GM19438 (cell line): ENCODE data around the gene PDIA5.
"Not testable (repeated sequence)": the region's sequence is repeated elsewhere in the genome, so short reads cannot be mapped to it uniquely, and the experiment has no call there.

Experiments
- ATAC-seq: cut with Tn5 transposase; IDR thresholded peaks from one replicate; pipeline ENCODE4 v1.9.1; 2021; ENCODE audit warnings: low read depth; ENCODE audit not compliant: unreplicated experiment

The PDIA5 gene

DNA sequence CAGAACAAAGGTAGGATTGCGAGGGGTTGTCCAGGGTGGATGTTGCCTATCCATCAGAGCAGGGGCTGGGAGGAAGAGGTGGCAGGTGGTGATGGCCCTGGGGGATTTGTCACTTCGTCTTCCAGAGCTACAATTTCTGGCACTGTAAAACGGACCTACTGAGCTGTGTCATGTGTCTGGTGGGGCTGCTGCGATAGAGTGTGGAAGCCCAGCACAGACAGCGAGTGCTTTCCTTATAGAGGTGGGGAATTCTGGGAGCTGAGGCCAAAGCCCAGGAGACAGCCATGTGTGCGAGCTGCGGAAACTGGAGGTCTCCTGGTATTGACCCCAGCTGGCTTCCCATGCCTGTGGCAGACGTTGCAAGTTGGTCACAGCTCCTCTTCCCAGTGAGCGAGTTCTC lies 73.7 kb downstream of the PDIA5 start:
- ATAC-seq, result no peak

DNA sequence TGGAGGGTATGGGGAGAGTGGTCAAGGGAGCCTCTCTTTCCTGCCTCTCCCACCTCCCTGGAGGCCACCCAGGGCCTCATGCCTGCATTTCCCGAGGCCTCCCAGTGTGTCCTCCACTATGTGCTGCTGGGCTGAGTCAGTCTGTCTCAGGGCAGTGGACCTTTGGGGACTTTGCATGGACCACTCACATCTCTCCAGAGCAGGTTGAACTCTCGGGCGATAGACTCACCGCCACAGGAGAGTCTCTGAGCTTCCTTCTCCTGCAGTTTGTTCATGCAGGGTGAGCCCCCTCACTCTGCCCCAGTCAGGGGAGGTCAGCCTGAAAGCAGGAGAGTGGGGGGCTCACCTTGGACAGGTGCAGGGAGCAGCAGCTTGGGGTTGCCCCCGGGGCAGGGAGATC lies 74.5 kb downstream of the PDIA5 start:
- no peak for ATAC-seq

DNA sequence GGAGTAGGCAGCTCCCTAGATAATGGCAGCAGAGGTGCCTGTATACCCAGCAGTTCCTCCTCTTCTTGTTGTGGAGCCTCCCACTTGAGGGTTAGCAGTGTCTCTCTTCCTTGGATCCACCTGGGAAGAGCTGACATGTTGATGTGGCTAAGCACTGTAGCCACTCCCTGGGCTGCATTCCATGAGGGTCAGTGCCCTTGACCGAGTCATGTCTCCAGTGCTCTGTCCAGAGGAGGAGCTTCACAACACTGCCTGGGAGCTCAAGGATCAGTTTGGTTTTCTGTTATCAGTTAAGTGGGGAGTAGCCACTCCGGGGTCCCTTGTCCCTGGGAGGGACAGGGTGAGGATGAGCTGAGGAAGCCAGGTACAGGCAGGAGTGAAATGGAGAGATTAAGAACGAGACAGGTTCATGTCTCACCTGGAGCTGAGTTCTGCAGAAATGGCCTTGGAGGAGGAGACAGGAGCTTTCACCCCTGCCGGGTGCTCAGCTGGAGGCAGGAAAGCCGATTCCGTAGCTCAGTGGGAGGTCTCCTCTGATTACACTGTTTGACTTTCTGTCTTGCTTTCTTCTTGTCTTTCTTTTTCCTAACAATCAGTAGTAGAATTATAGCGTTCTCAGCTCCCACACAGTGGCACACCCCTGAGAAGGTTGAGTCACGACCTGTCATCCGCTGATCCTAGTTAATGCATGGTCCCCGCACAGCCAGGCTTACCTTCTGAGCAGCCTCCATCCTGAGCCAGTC lies 77.0 kb downstream of the PDIA5 start:
- ATAC-seq, result no peak

DNA sequence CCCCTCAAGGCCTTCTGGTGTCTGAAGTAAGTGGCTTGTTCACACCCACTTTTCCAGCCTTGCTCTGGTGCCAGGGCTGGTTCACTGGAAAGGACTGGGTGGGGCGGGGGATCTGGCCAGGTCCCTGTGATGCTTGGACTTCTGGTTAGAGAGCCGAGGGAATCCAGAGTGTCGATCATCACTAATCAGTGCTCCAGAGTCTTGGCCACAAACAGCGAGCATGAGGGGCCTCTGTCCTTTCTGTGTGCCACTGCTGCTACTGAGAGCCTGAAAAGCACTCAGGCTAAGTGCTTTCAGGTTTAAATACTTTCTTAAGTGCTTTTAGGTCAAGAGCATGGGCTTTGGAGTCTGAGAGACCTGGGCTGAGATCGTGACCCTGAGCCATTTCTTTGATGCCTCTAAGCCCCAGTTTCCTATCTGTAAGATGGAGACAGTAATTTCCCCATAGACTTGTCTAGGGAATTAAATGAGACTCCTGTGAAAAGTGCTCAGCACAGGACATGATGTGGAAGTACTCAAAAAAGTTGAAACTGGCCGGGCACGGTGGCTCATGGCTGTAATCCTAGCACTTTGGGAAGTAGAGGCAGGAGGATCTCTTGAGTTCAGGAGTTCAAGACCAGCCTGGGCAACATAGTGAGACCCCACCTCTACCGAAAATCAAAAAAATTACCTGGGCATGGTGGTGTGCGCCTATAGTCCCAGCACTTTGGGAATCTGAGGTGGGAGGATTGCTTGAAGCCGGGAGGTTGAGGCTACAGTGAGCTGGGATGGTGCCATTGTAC lies 81.1 kb downstream of the PDIA5 start:
- ATAC-seq, result no peak

DNA sequence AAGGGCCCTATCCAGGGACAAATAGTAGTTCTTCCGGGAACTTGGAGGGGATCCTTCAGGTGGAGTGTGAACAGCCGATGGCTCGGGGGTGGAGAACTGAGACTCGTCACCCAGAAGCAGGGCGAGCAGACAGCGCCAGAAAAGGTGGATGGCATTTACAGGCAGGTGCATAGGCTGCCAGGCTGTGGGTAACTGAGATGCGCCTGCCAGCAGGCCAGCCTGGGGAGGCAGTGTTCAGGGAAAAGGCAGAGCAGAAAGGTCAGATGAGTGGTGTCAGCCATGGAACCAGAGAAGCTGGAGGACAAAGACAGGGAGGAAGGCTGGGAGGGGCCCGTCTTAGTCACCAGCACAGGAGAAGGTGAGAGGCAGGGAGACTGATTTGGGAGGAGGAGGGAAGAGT lies 81.9 kb downstream of the PDIA5 start:
- ATAC-seq, result no peak

DNA sequence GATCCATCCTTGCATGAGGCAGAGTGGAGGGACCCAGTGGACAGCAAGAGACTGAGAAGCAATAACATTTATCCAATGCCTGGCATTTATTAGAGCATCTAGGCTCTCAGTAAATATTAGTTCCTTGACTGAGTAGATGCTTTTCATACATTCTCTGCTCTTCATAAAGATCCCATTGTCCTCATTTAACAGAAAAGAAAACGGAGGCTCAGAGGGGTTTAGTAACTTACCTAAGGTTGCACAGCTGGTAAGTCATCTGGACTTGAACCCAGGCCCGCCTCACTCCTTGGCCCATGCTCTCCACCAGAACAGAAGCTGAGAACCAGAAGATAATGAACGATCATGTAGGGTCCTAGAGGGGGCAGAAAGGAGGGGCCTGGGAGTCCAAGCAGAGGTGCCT lies 82.7 kb downstream of the PDIA5 start:
- no peak for ATAC-seq

DNA sequence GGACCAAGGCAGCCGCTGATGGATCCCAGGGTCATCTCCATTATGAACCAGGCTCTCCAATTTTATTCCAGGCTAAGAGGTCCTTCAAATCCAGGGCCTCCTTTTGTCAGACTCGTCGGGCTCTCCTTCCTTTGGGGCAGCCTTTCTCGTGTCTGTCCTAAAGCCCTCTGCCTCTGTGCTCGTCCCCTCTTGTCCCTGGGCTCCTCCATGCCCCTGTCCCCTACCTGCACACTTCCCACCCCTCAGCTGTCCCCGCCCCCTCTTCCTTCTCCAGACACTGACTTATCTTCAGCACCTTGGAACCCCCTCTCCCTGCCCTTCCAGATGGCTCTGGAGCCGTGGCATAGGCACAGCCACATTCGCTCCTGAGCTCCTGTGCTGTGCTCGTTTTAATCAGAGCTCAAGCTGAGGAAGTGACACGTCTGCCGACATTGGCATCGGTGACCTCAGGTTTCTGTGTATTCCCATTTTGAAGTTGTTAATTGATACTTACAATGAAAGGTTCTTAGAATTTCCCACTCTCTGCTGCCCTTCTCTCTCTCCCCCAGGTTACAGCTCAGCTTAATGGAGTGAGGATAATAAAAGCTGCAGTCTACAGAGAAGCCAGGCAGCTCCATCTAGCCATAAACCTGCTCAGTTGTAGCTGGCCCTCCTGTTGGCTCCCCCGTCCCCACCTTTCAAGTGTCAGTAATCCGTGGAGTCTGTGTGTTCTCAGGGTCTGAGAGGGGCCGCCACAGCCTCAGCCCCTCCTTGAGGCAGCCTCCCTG lies 83.8 kb downstream of the PDIA5 start:
- no peak for ATAC-seq

DNA sequence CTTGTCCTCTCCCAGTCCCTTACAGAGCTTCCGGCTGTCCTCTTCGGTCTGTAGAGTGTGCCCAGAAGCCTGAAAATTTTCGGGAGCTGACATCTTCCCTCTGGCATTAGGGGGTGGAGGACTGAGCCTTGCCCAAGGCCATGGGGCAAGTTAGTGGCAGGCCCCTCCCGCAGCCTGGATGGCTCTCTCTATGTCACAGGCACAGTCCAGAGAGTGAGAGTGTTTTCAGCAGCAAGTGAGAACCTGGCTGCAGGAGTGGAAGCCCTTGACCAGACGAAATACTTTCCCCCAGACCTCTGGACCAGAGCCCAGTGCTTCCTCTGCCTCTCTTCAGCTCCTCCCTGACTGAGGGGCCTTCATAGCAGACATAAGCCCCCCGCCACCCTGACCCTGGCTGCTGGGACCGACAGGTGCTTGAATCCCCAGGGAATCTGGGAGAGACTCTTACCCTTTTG lies 84.5 kb downstream of the PDIA5 start:
- no peak for ATAC-seq

DNA sequence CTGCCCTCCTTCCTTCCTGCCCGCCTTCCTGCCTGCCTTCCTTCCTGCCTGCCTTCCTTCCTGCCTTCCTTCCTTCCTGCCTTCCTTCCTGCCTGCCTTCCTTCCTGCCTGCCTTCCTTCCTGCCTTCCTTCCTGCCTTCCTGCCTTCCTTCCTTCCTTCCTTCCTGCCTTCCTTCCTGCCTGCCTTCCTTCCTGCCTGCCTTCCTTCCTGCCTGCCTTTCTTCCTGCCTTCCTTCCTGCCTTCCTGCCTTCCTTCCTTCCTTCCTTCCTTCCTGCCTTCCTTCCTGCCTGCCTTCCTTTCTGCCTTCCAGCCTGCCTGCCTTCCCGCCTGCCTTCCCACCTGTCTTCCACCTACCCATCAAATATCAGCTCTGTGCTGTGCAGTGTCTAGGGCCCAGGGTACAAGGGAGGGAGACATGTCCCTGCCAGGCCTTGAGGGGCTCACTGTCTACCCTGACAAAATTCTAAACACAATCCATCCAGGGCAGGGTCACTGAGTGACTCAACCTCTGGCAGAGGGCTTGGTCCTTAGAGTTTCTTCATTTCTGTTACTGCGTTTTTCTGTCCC lies 85.1 kb downstream of the PDIA5 start:
- not testable (repeated sequence) for ATAC-seq

DNA sequence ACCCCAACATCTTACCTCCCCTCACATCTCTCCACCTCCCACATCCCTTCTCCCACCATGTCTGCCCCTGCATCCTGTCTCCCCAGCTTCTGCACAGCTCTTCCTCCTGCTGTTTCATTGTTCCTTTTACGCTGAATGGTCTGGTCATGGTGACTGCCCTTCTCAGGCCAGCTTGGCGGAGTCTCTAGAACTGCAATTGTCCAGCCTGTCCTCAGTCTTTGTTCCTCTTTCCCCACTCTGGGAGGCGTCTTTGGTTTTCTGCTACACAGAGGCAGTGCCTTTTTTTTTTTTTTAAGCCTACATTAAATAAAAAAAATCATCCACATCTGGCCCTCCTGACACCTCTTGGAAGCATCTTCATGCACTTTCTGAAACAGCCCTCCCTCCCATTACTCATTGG lies 85.9 kb downstream of the PDIA5 start:
- no peak for ATAC-seq

DNA sequence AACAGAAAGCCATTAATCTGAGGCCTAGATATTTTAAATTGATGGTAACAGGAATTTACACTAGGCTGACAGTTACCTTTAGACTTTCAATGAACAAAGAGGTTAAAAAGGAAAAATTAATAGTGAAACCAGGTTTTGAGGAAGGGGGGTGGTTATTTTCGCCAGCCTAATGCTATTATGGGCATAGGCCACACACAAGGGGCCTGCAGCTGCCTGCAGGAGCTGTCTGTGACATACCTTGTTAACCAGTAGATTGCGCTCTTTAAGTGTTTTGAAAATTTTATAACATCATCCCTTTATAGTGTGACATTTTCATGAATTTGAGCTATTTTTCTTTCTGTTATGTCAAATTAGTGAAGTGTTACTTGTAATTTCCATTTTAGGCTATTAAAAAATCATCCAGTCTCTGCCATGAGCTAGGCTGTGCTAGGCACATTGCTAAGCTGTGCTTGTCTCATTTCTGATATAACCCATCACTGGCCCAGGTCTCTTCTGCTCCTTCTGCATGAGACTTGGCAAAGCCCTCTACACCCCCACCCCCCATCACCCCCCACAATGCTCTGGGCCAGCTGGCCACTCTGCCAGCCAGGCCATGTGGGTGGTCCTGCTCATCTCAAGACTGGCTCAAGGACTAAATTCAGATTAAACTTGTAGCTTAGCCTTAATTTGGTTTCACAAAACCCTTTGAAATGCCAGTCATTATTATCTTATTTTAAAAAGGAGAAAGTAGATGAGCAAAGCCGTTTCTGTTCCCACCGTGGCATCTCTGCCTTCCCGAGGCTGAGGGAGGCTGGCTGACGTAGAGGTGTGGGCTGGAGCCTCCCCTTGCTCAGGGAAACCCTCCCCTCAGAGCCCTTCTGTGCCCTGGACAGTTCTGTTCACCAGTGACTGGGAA lies 86.5 kb downstream of the PDIA5 start:
- ATAC-seq, result no peak

DNA sequence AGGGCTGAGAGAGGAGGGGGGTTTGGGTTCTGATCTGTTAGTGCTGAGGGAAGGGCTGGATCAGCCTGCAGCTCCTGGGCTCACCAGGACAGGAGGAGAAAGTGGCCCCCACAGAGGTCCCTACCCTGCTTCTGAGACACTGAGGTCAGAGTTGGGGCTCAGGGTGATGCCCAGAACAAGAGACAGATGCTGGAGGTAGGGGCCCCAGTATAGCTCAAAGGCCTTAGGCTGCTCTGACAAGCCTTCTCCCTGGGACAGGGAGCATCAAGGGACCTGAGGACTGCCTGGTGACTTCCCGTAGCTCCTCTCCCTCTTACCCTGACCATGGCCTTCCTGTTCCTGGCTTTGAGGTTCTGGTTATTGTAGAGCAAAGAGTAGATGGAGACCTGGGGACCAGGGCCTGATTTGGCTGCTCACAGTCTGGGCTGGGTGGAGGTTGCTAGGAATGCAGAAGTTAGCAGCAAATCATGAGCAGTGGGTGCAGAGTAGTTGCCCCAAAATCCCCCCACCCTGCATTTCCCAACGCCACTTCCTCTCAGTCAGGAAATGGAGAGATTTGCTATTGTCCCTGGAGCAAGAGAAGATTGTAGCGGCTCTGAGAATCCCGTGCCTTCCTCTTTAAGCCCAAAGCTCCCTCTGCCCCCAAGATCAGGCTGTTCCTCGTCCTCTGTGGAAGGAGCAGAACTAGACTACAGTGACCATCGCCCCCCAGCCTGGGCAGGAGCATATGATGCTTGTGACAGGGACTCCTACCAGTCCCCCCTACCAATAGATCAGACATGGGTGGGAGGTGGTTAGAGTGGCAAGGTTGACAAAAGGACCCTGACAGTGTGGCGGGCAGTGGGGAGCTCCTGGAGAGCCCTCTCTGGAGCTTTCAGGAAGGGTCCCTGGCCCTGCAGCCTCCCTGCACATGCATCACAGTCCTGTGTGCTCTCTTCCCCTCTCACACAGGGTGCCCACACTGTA lies 87.5 kb downstream of the PDIA5 start:
- no peak for ATAC-seq

DNA sequence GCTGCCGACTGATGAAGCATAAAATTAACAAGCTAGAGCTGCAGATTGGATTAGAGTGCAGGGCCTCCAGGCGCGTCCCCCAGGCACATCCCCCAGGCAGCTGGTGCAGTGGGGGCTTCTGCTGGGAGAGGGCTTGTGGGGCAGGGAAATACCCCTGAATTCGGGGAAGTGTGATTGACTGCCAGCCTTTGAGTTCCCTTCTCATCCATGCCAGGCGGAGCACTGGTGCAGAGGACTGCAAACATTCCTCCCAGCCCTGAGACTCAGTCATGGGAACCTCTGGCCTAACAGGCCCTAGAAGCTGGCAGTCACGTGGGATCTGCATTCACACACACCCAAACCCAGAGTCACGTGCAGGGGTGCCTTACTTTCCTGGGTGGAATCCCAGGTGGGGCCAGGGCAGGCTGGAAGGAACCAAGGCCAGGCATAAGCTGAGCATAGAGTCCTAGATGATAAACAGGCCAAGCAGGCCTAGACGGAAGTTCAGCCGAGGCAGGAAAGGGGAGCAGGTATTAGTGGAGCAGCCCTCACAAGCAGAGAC lies 88.7 kb downstream of the PDIA5 start:
- ATAC-seq, result no peak

DNA sequence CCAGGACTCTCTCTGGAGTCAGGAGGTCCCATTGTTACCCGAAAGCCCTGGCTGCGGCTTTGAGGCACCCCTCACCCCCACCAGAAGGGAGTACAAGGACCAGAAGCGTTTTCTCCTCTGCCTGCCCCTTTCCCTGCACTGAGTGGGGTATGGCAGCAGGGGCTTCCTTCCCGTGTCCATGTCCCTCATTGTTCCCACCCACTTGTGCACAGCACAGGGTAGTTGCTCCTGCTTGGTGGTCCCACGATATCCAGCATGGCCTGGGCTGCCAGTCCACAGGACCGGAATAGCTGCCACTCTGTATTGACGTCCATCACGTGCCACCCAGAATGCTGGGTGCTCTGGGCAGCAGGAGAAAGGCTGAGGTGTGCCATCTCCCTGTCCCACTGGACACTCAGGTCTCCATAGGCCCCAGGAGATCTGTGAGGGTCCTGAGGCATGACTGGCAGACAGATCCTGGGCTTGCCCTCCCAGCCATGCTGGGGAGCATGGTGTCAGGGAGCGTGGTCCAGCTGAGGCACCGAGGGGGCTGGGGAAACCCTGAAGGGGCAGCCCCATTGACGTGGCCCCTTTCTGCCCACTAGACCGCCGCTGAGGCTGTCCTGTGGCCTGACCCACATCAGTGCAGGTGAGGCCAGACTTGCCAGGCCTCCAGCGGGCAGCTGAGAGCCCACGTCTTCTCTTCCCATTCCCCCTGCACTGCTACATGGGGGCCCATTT lies 89.6 kb downstream of the PDIA5 start:
- ATAC-seq, result no peak

DNA sequence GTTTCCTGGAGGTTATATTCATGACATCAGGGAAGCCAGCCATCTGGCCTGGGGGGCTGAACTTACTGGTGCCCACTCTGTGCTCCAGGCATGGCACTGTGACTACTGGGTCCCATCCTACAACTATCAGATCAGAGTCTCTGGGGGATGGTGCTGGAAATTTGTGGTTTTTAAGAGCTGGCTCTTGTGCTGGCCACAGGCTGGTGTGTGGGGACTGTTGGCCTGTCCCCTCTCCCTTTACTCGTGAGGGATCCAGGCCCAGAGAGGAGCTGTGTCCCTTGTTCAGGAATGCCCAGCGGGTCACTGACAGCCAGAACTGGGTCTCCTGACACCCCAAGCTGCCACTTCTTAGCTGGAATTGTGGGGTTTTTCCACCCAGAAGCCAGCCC lies 90.4 kb downstream of the PDIA5 start:
- no peak for ATAC-seq

DNA sequence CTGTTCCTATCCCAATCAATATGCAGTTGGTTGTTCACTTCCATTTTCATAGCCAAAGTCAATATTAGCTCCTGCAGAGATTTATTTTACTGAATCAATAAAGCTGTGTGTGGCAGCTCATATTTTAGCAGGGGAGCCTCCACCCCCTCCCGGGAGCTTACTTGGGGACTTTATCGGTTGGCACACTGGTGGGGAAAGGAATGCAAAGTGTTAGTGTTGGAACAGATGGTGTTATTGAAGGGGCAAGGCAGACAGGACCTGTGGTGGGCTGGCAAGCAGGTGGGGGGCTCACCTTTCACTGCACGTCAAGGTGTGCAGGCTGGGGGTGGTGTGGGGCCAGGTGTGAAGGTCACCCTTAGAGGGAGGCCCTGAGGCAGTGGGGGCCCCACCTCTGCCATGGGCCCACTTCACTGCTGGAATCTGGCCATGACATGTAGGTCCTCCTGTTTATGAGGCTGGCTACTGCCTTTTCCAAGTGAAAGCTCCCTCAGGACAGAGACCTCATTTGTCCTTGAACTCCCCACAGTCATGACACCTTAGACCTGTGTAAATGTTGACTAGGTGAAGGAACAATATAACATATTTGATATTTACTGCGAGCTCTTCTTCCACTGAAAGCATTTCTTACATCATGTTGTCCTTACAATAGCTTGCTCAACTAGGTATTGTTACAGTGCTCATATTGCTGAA lies 90.9 kb downstream of the PDIA5 start:
- ATAC-seq, result no peak

DNA sequence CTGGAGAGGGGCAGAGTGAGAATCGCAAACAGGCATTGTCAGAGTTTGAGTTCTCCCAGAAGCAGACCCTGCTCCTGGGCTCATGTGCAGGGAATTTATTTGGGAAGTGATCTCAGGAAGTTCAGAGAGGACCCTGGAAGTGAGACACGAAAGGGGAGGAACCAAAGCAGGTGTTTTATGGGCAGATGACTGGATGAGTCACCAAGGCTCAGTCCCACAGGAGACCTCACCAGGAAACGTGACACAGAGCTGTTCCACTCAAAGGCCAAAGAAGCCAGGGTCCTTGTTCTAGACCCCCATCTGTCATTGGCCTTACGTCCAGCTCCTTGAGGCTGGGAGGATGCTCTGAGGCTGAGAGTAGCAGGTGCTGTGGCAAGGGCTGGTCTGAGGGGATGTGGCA lies 91.5 kb downstream of the PDIA5 start:
- ATAC-seq, result no peak
